GM18498 (cell line): ENCODE measurements around the gene KRTAP4-16.
"Not testable (repeated sequence)": the region's sequence is repeated elsewhere in the genome, so short reads cannot be mapped to it uniquely, and the experiment has no call there.

Experiments
- ATAC-seq: cut with Tn5 transposase; IDR thresholded peaks from one replicate; pipeline ENCODE4 v1.9.1; 2021; ENCODE audit warnings: mild to moderate bottlenecking, moderate library complexity; ENCODE audit not compliant: unreplicated experiment

The KRTAP4-16 gene

GRCh38 chr17:41119696-41120690 lies 18.0 kb upstream of the KRTAP4-16 start:
- not testable (repeated sequence) for ATAC-seq

GRCh38 chr17:41118721-41119120 lies 16.7 kb upstream of the KRTAP4-16 start:
- no peak for ATAC-seq

- ATAC-seq: not testable (repeated sequence)
These were observed 15.9 kb upstream of the KRTAP4-16 start, which contains the start of gene KRTAP4-11 for GRCh38 chr17:41117846-41118386. Gene KRTAP4-11, minus strand, starts transcription at chr17:41118373. Its CDS starts 58 bp downstream, at chr17:41118315.

GRCh38 chr17:41116297-41116696 lies 14.3 kb upstream of the KRTAP4-16 start:
- ATAC-seq: no peak

- no peak for ATAC-seq
These were observed 9.3 kb upstream of the KRTAP4-16 start for GRCh38 chr17:41111151-41111885.

GRCh38 chr17:41108728-41109386 lies 6.8 kb upstream of the KRTAP4-16 start:
- ATAC-seq: not testable (repeated sequence)

- no peak for ATAC-seq
These were observed 6.0 kb upstream of the KRTAP4-16 start for GRCh38 chr17:41107941-41108450.

GRCh38 chr17:41105347-41105746 lies 3.3 kb upstream of the KRTAP4-16 start, which contains the start of gene KRTAP4-9:
Gene KRTAP4-9, plus strand, starts transcription at chr17:41105389. Its CDS starts 0 bp downstream, at chr17:41105389.
- not testable (repeated sequence) for ATAC-seq

GRCh38 chr17:41104386-41105038 lies 2.5 kb upstream of the KRTAP4-16 start:
- ATAC-seq: not testable (repeated sequence)

GRCh38 chr17:41103896-41104295 lies 1.9 kb upstream of the KRTAP4-16 start:
- ATAC-seq: no peak

- ATAC-seq: not testable (repeated sequence)
These were observed 2.1 kb downstream of the KRTAP4-16 start for GRCh38 chr17:41099682-41100480.

- no peak for ATAC-seq
These were observed 3.5 kb downstream of the KRTAP4-16 start for GRCh38 chr17:41098481-41098880.

- ATAC-seq: no peak
These were observed 4.0 kb downstream of the KRTAP4-16 start, which contains the start of gene KRTAP4-8 for GRCh38 chr17:41098042-41098441. Gene KRTAP4-8, minus strand, starts transcription at chr17:41098142. Its CDS starts 58 bp downstream, at chr17:41098084.

- no peak for ATAC-seq
These were observed 6.0 kb downstream of the KRTAP4-16 start for GRCh38 chr17:41096055-41096454.

GRCh38 chr17:41088760-41089352 lies 13.2 kb downstream of the KRTAP4-16 start:
- not testable (repeated sequence) for ATAC-seq

- ATAC-seq: not testable (repeated sequence)
These were observed 17.7 kb downstream of the KRTAP4-16 start, which contains the start of gene KRTAP4-7 for GRCh38 chr17:41084100-41084856. Gene KRTAP4-7, plus strand, starts transcription at chr17:41084150. Its CDS starts 57 bp downstream, at chr17:41084207.

- ATAC-seq: not testable (repeated sequence)
These were observed 18.6 kb downstream of the KRTAP4-16 start for GRCh38 chr17:41083427-41083826.

- ATAC-seq: no peak
These were observed 19.4 kb downstream of the KRTAP4-16 start for GRCh38 chr17:41082626-41083025.
